ENCODE measurements around the gene CHN1. TPM values are rescaled to one million over a fixed set of nuclear protein-coding genes. Genes with fewer than 3 reads are reported as not detected.

Gene CHN1
- total RNA-seq, 1 donor from 2014 or later, result 7.8 TPM

DNA sequence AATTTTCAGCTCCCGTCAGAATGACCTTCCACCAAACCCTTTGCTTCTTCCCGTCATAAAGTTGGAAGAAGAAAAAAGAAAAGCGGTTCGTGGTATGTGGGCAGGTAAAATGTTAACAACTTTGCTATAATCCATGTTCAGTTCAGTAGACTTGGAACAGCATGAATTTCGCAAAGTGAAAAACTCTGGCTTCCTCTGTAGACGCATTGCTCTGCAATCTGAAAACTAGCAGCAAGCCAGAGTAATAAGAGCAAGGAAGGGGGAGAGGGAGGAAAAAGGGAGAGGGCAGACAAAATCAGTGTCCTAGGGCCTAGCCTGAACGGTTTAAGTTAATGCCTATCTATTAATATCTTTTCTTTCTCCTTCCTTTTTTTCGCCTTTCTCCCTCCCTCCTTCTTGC is 214.2 kb downstream of the CHN1 start:
- Histone ChIP-seq H3K27me3 (no peaks in the 10 kb centered on the region), H3K27ac (no peak overlapping the region), H3K9me3 (no peaks in the 10 kb centered on the region), H3K4me1 (no peaks in the 10 kb centered on the region), H3K36me3 (no peaks in the 10 kb centered on the region), H3K4me3 (no peak overlapping the region)
- DNase-seq (ENCODE audit: low spot score in 2 of 2), result no peak
- intact Hi-C loops (cut with DNase I), result no loop called here
- TF ChIP-seq, protein P1, sequence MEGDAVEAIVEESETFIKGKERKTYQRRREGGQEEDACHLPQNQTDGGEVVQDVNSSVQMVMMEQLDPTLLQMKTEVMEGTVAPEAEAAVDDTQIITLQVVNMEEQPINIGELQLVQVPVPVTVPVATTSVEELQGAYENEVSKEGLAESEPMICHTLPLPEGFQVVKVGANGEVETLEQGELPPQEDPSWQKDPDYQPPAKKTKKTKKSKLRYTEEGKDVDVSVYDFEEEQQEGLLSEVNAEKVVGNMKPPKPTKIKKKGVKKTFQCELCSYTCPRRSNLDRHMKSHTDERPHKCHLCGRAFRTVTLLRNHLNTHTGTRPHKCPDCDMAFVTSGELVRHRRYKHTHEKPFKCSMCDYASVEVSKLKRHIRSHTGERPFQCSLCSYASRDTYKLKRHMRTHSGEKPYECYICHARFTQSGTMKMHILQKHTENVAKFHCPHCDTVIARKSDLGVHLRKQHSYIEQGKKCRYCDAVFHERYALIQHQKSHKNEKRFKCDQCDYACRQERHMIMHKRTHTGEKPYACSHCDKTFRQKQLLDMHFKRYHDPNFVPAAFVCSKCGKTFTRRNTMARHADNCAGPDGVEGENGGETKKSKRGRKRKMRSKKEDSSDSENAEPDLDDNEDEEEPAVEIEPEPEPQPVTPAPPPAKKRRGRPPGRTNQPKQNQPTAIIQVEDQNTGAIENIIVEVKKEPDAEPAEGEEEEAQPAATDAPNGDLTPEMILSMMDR (IDR thresholded peaks at IDR 0.05), result no peak

DNA sequence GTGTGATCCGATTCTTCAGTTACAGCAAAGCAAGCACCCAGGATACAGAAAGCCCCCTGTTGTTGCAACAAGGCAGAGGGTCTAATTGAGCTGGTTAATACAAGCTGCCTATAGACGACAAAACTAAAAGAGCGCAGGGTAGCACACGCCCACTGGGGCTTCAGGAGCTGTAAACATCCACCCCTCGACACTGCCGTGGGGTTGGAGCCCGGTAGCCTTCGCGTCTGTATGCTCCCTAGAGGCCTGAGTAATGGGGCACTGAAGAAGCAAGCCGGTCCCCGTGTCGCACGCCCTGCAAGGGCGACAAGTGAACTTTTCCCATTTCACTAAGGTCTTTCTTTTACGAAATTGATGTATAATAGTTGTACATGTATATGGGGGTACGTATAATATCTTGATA is 216.2 kb downstream of the CHN1 start:
- H3K27ac ChIP-seq, result no peak overlapping the region
- H3K36me3 ChIP-seq, result no peaks in the 10 kb centered on the region
- intact Hi-C loops (cut with DNase I), result no loop called here

DNA sequence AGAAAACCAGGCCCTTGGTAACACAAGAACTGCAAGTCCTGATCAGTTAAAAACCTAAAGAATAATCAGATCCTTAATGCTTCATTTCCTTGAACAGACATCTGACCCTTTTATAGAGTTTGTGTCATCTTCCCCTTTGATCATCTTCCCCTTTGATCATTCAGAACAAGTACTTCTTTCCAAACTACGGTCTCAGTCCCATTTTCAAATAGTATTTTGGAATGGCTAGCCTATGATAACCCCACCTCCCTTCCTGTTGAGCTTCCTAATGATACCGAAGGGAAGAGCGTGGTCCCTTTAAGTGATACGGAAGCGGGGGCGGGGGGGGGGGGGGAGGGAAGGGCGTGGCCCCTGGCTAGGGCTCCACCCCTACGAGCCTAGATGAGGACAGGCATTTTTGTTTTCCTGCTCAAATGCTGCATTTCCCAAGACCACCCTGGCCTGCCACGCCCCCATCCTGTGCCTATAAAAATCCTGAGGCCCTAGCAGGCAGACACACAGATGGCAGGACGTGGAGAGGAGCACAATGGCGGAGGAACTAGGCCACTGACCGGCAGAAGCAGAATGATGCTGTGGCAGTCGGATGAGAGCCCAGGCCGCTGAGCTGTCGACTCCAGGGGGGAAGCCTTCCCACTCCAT is 216.8 kb downstream of the CHN1 start:
- TF ChIP-seq, protein P1 (IDR thresholded peaks at IDR 0.05), result no peak
- intact Hi-C loops (cut with DNase I), result no loop called here
- DNase-seq (ENCODE audit: low spot score in 2 of 2), result no peak
- Histone ChIP-seq H3K27me3 (no peaks in the 10 kb centered on the region), H3K36me3 (no peaks in the 10 kb centered on the region), H3K9me3 (no peaks in the 10 kb centered on the region), H3K4me1 (no peaks in the 10 kb centered on the region), H3K4me3 (no peak overlapping the region), H3K27ac (no peak overlapping the region)

More for the DNA sequence above, 216.2 kb downstream of the CHN1 start:
- DNase-seq (ENCODE audit: low spot score in 2 of 2), result no peak
- Histone ChIP-seq H3K4me3 (no peak overlapping the region), H3K9me3 (no peaks in the 10 kb centered on the region), H3K27me3 (no peaks in the 10 kb centered on the region), H3K4me1 (no peaks in the 10 kb centered on the region)
- TF ChIP-seq, protein P1 (IDR thresholded peaks at IDR 0.05), result no peak

DNA sequence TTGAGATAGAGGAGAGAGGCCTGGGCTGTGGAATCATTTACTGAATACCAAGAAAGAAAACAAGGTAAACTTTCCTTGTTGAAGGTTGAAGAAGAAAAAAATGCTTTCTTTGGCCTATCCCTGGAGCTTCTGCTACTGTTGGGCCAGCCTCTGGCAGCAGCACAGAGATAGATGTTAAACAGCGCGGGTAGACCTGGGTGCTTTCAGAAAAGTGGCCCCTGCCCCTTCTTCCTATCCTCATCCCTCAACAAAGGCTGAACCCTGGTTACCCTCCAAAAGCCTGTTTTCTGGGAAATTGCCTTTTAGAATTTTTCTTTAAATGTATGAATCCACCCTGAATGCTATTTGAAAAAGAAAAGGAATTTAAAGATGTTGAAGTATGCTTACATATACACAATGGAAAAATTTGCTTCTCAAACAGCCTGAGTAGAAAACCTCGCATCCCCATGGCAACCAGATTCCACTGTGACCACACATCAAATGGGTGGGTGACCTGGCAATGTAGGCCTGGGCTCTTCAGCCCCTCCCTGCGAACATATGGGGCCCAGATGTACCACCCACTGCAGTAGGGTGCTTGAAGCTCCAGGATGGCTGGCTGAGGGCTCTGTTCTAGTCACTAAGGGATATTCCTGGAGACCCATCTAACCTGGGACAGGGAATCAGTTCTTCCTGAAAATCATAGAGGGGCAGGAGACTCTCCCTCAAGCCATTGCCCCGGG is 217.5 kb downstream of the CHN1 start:
- H3K27ac ChIP-seq, result no peak overlapping the region
- no peak overlapping the region for H3K4me3 ChIP-seq
- no peaks in the 10 kb centered on the region for H3K27me3 ChIP-seq
- no peaks in the 10 kb centered on the region for H3K36me3 ChIP-seq
- H3K9me3 ChIP-seq, result no peaks in the 10 kb centered on the region
- TF ChIP-seq, protein P1 (IDR thresholded peaks at IDR 0.05), result no peak
- DNase-seq (ENCODE audit: low spot score in 2 of 2), result no peak
- no peaks in the 10 kb centered on the region for H3K4me1 ChIP-seq
- intact Hi-C loops (cut with DNase I), result no loop called here

DNA sequence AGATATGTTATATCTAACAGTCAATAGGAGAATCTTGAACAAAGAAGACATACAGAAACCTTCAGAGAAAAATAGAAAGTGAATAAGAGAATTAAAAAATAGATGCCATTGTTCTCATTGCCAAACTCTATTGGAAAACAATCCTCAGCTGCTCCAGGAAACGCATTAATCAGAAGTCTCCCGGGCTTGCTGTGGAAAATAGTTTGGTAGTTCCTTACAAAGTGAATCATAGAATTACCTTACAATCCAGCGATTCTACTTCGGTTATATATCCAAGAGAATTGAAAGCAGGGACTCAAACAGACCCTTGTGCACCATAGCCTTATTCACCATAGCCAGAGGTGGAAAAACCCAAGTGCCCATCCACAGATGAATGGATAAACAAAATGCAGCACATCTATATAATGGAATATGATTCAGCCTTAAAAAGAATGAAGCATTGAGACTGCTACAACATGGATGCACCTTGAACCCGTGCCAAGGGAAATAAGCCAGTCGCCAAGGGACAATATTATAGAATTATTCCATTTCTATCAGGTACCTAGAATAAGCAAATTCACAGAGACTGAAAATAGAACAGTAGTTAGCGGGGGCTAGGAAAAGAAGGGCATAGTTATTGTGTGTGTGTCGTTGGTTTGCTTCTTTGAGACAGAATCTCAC is 219.0 kb downstream of the CHN1 start:
- intact Hi-C loops (cut with DNase I), result no loop called here
- Histone ChIP-seq H3K9me3 (no peaks in the 10 kb centered on the region), H3K27ac (no peak overlapping the region), H3K27me3 (no peaks in the 10 kb centered on the region), H3K4me3 (no peak overlapping the region), H3K36me3 (no peaks in the 10 kb centered on the region), H3K4me1 (no peaks in the 10 kb centered on the region)
- TF ChIP-seq, protein P1 (IDR thresholded peaks at IDR 0.05), result no peak
- no peak for DNase-seq (ENCODE audit: low spot score in 2 of 2)

All from ascending aorta (tissue), 2 donors.